Upper lobe of left lung (tissue), 6 donors: Measurements from ENCODE around the gene CACNA1F. TPM values are rescaled to one million over a fixed set of nuclear protein-coding genes. Genes with fewer than 3 reads are reported as not detected.

Experiments used
- ATAC-seq, 2 donors: fragments of 200-7000 bp; cut with Tn5 transposase; one replicate each; pipeline ENCODE4 v1.9.1; 2022; ENCODE audit warnings: mild to moderate bottlenecking in 2 of 2, moderate library complexity in 2 of 2; ENCODE audit not compliant: low FRiP score in 2 of 2
- DNase-seq, 2 donors: peaks; one replicate each; pipeline ENCODE4 v3.0.0-alpha.2; 2019 to 2020
- H3K27ac ChIP-seq, 4 donors: fragments of 200-600 bp; sonication (generic); one replicate each; pipeline ENCODE4 v1.5.1; 2016 to 2019
- H3K27me3 ChIP-seq, 4 donors: fragments of 200-600 bp; sonication (generic); one replicate each; pipeline ENCODE4 v1.5.1; 2017 to 2019
- H3K36me3 ChIP-seq, 4 donors: fragments of 200-600 bp; sonication (generic); one replicate each; pipeline ENCODE4 v1.5.1; 2016 to 2019
- H3K4me1 ChIP-seq, 4 donors: fragments of 200-600 bp; sonication (generic); one replicate each; pipeline ENCODE4 v1.5.1; 2018 to 2019
- H3K4me3 ChIP-seq, 4 donors: fragments of 200-600 bp; sonication (generic); one replicate each; pipeline ENCODE4 v1.5.1; 2017 to 2019; ENCODE audit warnings: mild to moderate bottlenecking in 2 of 4, moderate library complexity in 1 of 4
- H3K9me3 ChIP-seq, 4 donors: fragments of 200-600 bp; sonication (generic); one replicate each; pipeline ENCODE4 v1.5.1; 2018 to 2019
- EP300 ChIP-seq, 4 donors: sonication (generic); formaldehyde crosslinking; IDR thresholded peaks; one replicate each; pipeline ENCODE4 v1.5.1; 2017; ENCODE audit warnings: antibody characterized with exemption in 4 of 4, control low read depth in 2 of 4
- POLR2A ChIP-seq, 4 donors: fragments of 450-650 bp; IDR thresholded peaks; one replicate each; pipeline ENCODE4 v1.5.1; 2016 to 2017; ENCODE audit warnings: antibody characterized with exemption in 4 of 4, mild to moderate bottlenecking in 2 of 4
- POLR2AphosphoS5 ChIP-seq, 2 donors: sonication (generic); formaldehyde crosslinking; IDR thresholded peaks; one replicate each; pipeline ENCODE4 v1.5.1; 2017; ENCODE audit warnings: antibody characterized with exemption in 2 of 2
- WGBS, 2 donors: methylation state at CpG; one replicate each; pipeline ENCODE4 v1.1.5; 2017 to 2018; 5-methylcytosine and 5-hydroxymethylcytosine counted together
- total RNA-seq, 6 donors: library from RNA; depleted of rRNA in 4 of 6; stranded (reverse); fragments of >200 nt in 4 of 6; gene quantifications; one replicate each; pipeline versions ENCODE4 v1.1.0 to v1.2.1, GENCODE V29; 2016 to 2021
- TF ChIP-seq, protein P1 (sequence below), 6 experiments: fragments of 450-650 bp in 4 of 6; fragments of 200-600 bp in 2 of 6; sonication (generic) in 2 of 6; IDR thresholded peaks; one replicate each; pipeline ENCODE4 v1.5.1; 2016 to 2019; ENCODE audit warnings: antibody characterized with exemption in 6 of 6
- donor health status: DM: no; HTN: no; CAD: no; lungs with moderate emphysema.
- donor health status: DM: no; HTN: yes; CAD: no; lungs with severe emphysema.

The CACNA1F gene
- total RNA-seq, 6 donors from 2014 or later, result 0.46 to 6.3 (median 1.7) TPM

GRCh38 chrX:49225858-49226257, 7.3 kb downstream of the CACNA1F start:
- WGBS, 2 donors, result 74 to 86% methylated on average over 4 to 14 of the region's 14 CpGs
- ATAC-seq (no peak), DNase-seq (peak in 1 of 2 donors; percentile 41)
- Histone ChIP-seq H3K27me3 (no peaks in the 10 kb centered on the region), H3K27ac (no peak overlapping the region), H3K9me3 (peaks cover 0 to 17% (median 0%) of the 10 kb centered on the region in 4 donors), H3K36me3 (no peaks in the 10 kb centered on the region), H3K4me1 (peaks cover 0 to 7% (median 0%) of the 10 kb centered on the region in 4 donors), H3K4me3 (no peak overlapping the region)
- TF ChIP-seq POLR2AphosphoS5 (IDR thresholded peaks at IDR 0.05), result no peak
- no peak for TF ChIP-seq POLR2A (IDR thresholded peaks at IDR 0.05)
- TF ChIP-seq EP300 (IDR thresholded peaks at IDR 0.05), result no peak
- TF ChIP-seq, protein P1, sequence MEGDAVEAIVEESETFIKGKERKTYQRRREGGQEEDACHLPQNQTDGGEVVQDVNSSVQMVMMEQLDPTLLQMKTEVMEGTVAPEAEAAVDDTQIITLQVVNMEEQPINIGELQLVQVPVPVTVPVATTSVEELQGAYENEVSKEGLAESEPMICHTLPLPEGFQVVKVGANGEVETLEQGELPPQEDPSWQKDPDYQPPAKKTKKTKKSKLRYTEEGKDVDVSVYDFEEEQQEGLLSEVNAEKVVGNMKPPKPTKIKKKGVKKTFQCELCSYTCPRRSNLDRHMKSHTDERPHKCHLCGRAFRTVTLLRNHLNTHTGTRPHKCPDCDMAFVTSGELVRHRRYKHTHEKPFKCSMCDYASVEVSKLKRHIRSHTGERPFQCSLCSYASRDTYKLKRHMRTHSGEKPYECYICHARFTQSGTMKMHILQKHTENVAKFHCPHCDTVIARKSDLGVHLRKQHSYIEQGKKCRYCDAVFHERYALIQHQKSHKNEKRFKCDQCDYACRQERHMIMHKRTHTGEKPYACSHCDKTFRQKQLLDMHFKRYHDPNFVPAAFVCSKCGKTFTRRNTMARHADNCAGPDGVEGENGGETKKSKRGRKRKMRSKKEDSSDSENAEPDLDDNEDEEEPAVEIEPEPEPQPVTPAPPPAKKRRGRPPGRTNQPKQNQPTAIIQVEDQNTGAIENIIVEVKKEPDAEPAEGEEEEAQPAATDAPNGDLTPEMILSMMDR (IDR thresholded peaks at IDR 0.05), result no peak

DNA sequence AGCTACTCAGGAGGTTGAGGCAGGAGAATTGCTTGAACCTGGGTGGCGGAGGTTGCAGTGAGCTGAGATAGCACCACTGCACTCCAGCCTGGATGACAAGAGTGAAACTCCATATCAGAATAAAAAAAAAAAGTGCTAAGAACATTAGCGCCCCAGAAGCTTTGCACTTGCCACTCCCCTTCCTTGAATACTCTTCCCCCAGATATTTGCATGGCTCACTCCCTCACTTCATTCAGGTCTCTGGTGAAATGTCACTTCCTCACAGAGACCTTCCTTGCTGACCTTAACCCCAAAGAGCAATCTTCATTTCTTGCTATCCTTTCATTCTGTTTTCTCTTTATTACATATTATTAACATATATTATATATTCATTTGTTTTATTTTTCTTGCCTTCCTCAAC, 11.3 kb downstream of the CACNA1F start:
- TF ChIP-seq, protein P1 (IDR thresholded peaks at IDR 0.05), result no peak
- TF ChIP-seq EP300 (IDR thresholded peaks at IDR 0.05), result no peak
- no peak for TF ChIP-seq POLR2AphosphoS5 (IDR thresholded peaks at IDR 0.05)
- TF ChIP-seq POLR2A (IDR thresholded peaks at IDR 0.05), result no peak
- no peak for DNase-seq
- H3K4me3 ChIP-seq, result no peak overlapping the region
- no peak overlapping the region for H3K27ac ChIP-seq
- no peaks in the 10 kb centered on the region for H3K27me3 ChIP-seq
- no peaks in the 10 kb centered on the region for H3K9me3 ChIP-seq
- no peaks in the 10 kb centered on the region for H3K36me3 ChIP-seq
- H3K4me1 ChIP-seq, result no peaks in the 10 kb centered on the region
- 70 to 72% methylated on average over 2 of the region's 2 CpGs for WGBS, 2 donors
- ATAC-seq, result no peak

GRCh38 chrX:49220100-49220499, 13.0 kb downstream of the CACNA1F start:
- DNase-seq (no peak), ATAC-seq (no peak)
- TF ChIP-seq, protein P1 (IDR thresholded peaks at IDR 0.05), result no peak
- no peak for TF ChIP-seq EP300 (IDR thresholded peaks at IDR 0.05)
- no peak for TF ChIP-seq POLR2A (IDR thresholded peaks at IDR 0.05)
- TF ChIP-seq POLR2AphosphoS5 (IDR thresholded peaks at IDR 0.05), result no peak
- Histone ChIP-seq H3K4me1 (no peaks in the 10 kb centered on the region), H3K27ac (no peak overlapping the region), H3K4me3 (no peak overlapping the region), H3K27me3 (no peaks in the 10 kb centered on the region), H3K9me3 (no peaks in the 10 kb centered on the region), H3K36me3 (no peaks in the 10 kb centered on the region)

DNA sequence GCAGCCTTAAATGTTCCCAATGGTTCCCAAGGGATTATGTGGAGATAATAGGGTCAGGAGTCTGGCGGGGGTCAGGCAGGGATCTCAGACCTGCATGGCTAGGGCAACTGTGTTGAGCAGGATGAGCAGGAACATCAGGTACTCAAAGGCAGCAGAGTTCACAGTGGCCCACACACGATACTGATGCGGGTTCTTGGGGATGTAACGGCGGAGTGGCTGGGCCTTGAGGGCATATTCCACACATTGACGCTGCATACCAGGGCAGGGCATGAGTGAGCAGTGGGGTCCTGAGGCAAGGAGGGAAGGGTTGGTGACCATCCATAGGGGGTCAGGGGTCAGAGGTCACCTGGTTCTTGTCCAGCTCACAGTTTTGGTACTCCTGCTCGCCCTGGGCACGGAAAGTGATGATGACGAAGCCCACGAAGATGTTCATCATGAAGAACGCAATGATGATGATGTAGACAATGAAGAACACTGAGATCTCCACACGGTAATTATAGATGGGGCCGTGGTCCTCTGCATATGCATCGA, 18.1 kb downstream of the CACNA1F start:
- ATAC-seq (no peak), DNase-seq (no peak)
- no peaks in the 10 kb centered on the region for H3K4me1 ChIP-seq
- no peak overlapping the region for H3K27ac ChIP-seq
- no peaks in the 10 kb centered on the region for H3K27me3 ChIP-seq
- no peaks in the 10 kb centered on the region for H3K36me3 ChIP-seq
- H3K4me3 ChIP-seq, result no peak overlapping the region
- 91 to 92% methylated on average over 6 to 14 of the region's 14 CpGs for WGBS, 2 donors
- TF ChIP-seq POLR2A (IDR thresholded peaks at IDR 0.05), result no peak
- TF ChIP-seq EP300 (IDR thresholded peaks at IDR 0.05), result no peak
- TF ChIP-seq POLR2AphosphoS5 (IDR thresholded peaks at IDR 0.05), result no peak
- TF ChIP-seq, protein P1 (IDR thresholded peaks at IDR 0.05), result no peak
- H3K9me3 ChIP-seq, result no peaks in the 10 kb centered on the region

DNA sequence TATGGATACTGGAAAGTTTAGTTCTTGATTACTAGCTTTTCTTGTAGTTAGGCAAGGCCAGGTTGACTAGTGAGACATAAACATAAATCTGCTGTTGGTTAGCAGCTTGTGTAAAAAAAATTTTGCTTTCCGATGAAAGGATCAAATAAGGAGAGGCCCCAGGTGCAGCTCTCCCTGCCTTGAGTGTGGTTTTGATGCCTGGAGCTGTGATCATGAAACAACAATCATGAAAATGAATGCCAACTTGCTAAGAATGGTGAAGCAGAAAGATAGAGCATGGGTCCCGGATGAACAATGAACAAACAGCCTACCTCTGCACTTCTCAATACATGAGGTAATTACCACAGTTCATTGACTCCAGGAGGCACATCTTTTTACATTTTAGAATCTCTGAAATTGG, 18.7 kb downstream of the CACNA1F start:
- DNase-seq (no peak), ATAC-seq (no peak)
- Histone ChIP-seq H3K27me3 (no peaks in the 10 kb centered on the region), H3K9me3 (no peaks in the 10 kb centered on the region), H3K4me3 (no peak overlapping the region), H3K36me3 (no peaks in the 10 kb centered on the region), H3K27ac (no peak overlapping the region), H3K4me1 (no peaks in the 10 kb centered on the region)
- WGBS, 2 donors, result 84 to 87% methylated on average over 2 of the region's 2 CpGs
- TF ChIP-seq, protein P1 (IDR thresholded peaks at IDR 0.05), result no peak
- TF ChIP-seq EP300 (IDR thresholded peaks at IDR 0.05) (no peak), POLR2A (IDR thresholded peaks at IDR 0.05) (no peak), POLR2AphosphoS5 (IDR thresholded peaks at IDR 0.05) (no peak)
